ENCODE results near the gene KLHDC9. TPM values are rescaled to one million over a fixed set of nuclear protein-coding genes. Genes with fewer than 3 reads are reported as not detected.

The KLHDC9 gene
- total and polyA plus RNA-seq, 2 of the 13 experiments (the other 11 are each of a cell fraction or from before 2014, with no cell fraction given): 2.9 TPM

DNA sequence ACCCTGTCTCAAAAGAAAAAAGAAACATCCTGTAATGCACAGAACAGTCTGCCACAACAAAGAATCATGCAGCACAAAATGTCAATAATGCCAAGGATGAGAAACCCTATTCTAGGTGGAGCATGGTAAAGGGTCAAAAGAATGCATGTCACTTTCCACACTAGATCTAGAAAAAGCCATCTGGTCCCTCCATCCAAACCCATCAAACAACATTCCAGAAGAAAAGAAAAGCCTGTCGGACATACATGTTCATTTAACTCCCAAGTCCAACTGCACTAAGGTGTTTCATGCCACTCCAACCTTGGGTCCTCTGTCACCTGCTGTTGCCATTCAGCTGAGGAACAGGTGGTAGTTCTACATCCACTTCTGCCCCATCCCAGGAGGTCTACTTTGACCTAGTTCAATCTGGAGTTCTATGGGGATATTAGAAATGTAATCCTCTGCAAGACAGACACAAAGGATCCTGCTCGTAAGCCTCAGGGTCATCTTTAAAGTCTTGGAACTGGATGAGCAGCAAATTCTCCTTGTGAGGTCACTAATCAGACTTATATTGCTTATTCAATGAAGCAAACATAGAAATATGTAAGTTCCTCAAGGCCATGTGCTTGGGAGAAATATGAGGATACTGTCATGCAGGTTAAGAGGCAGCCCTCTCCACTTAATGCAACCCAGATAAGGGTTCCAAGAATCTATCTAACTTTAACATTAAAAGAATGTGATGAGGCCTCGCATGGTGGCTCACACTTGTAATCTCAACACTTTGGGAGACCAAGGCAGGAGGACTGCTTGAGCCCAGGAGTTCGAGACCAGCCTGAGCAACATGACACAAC lies 30.6 kb downstream of the KLHDC9 start:
- ATAC-seq: no peak
- H3K9me3 ChIP-seq (ENCODE audit: low read length): no peaks in the 10 kb centered on the region
- no peak overlapping the region for H3K4me3 ChIP-seq (replicated peaks in 1 of 3; ENCODE audit: insufficient read depth in 1 of 3, low read depth in 2 of 3, low read length in 3 of 3)
- ChIA-PET POLR2A (interaction anchor here (1.1 kb wide), 1 partner anchor 11 kb away, joined by 4 read pairs; the partner anchor contains the start of genes NIT1 and PFDN2), CTCF (ENCODE audit: low intra/inter-chr PET ratio, low total read pairs) (no interaction called here)
- no peak overlapping the region for H3K27ac ChIP-seq (ENCODE audit: extremely low read length, insufficient read depth, low read length)
- intact Hi-C loops (cut with micrococcal nuclease; ENCODE audit: unreplicated experiment) (no loop called here), in situ Hi-C loops (cut with HindIII; ENCODE audit: extremely low pct_ligation_motif_present, low pct_unique_long_range_greater_than_20kb) (no loop called here)
- H3K9ac ChIP-seq (ENCODE audit: insufficient read depth, low read depth, low read length): no peak overlapping the region
- no peak overlapping the region for H3K4me2 ChIP-seq (ENCODE audit: low read depth, low read length)
- H4K20me1 ChIP-seq (ENCODE audit: insufficient read depth, low read length): no peaks in the 10 kb centered on the region
- no peak for DNase-seq (ENCODE audit: low spot score)
- 95% methylated on average over 4 of the region's 4 CpGs for WGBS (ENCODE audit: low lambda C conversion rate)
- H3K36me3 ChIP-seq (replicated peaks in 1 of 2; ENCODE audit: control insufficient read depth in 1 of 2, insufficient read depth in 2 of 2, low read length in 2 of 2): peaks cover 10 to 39% of the 10 kb centered on the region in 2 experiments; a peak in 4 of 5 replicates
- H3K4me1 ChIP-seq (ENCODE audit: insufficient read depth, low read length): peaks cover 21% of the 10 kb centered on the region
- H2AFZ ChIP-seq (ENCODE audit: low read length): no peak overlapping the region
- FAIRE-seq: no peak
- BruUV-seq (replicated peaks): no TSS peak
- H3K27me3 ChIP-seq (ENCODE audit: control insufficient read depth in 1 of 2, insufficient read depth in 2 of 2, low read length in 2 of 2): no peaks in the 10 kb centered on the region; a peak in 1 of 5 replicates
- peaks cover 35% of the 10 kb centered on the region for H3K79me2 ChIP-seq (ENCODE audit: insufficient read depth, low read length)
- TF ChIP-seq ZNF597 (CRISPR knock-in tag; IDR thresholded peaks at IDR 0.05) (no peak), RFXAP (CRISPR knock-in tag; IDR thresholded peaks at IDR 0.05; ENCODE audit: borderline replicate concordance) (no peak), ZNF143 (CRISPR knock-in tag; IDR thresholded peaks at IDR 0.05) (no peak), ZNF275 (CRISPR knock-in tag; IDR thresholded peaks at IDR 0.05; ENCODE audit: borderline replicate concordance) (no peak), ZNF17 (CRISPR knock-in tag; IDR thresholded peaks at IDR 0.05) (no peak), ZNF782 (CRISPR knock-in tag; IDR thresholded peaks at IDR 0.05; ENCODE audit: borderline replicate concordance) (no peak), AHDC1 (CRISPR knock-in tag; IDR thresholded peaks at IDR 0.05; ENCODE audit: borderline replicate concordance) (no peak), ZNF709 (CRISPR knock-in tag; IDR thresholded peaks at IDR 0.05) (no peak)
- TF ChIP-seq, protein P1, sequence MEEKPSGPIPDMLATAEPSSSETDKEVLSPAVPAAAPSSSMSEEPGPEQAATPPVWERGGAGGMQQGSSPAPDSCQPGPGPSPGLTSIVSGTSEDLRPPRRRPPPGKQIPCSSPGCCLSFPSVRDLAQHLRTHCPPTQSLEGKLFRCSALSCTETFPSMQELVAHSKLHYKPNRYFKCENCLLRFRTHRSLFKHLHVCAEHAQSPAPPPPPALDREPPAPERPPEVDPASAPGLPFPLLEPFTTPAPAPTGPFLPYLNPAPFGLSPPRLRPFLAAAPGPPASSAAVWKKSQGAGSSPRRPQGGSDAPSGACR (CRISPR knock-in tag; IDR thresholded peaks at IDR 0.05): no peak
- TF ChIP-seq, protein P2, sequence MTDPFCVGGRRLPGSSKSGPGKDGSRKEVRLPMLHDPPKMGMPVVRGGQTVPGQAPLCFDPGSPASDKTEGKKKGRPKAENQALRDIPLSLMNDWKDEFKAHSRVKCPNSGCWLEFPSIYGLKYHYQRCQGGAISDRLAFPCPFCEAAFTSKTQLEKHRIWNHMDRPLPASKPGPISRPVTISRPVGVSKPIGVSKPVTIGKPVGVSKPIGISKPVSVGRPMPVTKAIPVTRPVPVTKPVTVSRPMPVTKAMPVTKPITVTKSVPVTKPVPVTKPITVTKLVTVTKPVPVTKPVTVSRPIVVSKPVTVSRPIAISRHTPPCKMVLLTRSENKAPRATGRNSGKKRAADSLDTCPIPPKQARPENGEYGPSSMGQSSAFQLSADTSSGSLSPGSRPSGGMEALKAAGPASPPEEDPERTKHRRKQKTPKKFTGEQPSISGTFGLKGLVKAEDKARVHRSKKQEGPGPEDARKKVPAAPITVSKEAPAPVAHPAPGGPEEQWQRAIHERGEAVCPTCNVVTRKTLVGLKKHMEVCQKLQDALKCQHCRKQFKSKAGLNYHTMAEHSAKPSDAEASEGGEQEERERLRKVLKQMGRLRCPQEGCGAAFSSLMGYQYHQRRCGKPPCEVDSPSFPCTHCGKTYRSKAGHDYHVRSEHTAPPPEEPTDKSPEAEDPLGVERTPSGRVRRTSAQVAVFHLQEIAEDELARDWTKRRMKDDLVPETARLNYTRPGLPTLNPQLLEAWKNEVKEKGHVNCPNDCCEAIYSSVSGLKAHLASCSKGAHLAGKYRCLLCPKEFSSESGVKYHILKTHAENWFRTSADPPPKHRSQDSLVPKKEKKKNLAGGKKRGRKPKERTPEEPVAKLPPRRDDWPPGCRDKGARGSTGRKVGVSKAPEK (CRISPR knock-in tag; IDR thresholded peaks at IDR 0.05; ENCODE audit: borderline replicate concordance): no peak

Measured in HepG2 (cell line).